KBM-7 (cell line): ENCODE results near the gene HJURP.

Experiments used
- DNase-seq: peaks from one replicate; pipeline ENCODE4 v3.0.0-alpha.2; 2015
- in situ Hi-C: fragments of 300-500 bp; cut with MboI; formaldehyde crosslinking; loops from 2 replicates; pipeline ENCODE4 v1.14.3; 2020; ENCODE audit warnings: low sequenced_read_pairs, low pct_unique_long_range_greater_than_20kb, mixed read lengths

The HJURP gene

DNA sequence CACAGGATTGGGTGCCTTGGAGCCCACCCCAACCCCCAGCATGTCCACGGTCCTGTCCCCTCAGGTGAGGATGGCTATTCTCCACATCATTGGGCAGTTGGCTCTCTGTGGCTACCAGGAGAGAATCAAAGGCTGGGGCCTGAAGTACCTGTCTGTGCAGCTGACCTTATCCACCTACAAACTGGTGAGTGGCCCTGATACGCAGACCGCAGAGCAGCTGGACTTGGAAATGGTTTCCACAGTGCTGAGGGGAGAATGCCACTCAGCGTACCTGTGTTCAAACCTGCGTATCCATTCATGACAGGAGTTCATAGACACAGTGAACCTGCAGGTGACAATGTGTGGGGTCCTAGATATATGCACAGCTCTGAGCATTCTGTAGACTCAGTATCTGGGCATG is 54.6 kb downstream of the HJURP start:
- in situ Hi-C loops = no loop called here
- DNase-seq = no peak

DNA sequence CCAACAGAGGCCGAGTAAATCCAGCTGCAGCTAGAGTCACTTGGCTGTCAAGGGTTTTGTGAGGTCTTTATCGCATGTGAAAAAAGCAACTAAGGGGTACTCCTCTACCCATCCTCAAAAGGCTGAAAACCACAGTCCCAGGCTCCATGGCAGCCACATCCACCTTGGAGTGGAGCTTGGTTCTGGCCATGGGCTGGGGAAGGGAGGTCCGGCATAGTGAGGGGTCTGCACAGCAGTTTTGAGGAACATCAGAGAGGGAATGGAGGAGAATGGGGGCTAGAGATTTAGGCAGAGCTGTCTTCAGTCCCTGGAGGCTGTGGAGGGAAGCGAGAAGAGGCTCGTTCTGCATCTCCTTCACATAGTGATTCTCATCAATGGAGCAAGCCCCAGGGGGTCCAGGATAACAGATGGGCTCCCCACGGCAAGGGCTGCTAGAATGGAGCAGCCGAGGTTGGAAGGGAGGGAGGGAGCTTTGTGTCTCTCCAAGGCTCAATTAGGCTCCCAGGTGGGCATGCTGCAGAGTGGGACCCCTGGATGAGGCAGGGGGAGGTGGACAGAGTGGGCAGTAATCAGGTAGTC is 55.2 kb downstream of the HJURP start:
- in situ Hi-C loops = no loop called here
- no peak for DNase-seq

DNA sequence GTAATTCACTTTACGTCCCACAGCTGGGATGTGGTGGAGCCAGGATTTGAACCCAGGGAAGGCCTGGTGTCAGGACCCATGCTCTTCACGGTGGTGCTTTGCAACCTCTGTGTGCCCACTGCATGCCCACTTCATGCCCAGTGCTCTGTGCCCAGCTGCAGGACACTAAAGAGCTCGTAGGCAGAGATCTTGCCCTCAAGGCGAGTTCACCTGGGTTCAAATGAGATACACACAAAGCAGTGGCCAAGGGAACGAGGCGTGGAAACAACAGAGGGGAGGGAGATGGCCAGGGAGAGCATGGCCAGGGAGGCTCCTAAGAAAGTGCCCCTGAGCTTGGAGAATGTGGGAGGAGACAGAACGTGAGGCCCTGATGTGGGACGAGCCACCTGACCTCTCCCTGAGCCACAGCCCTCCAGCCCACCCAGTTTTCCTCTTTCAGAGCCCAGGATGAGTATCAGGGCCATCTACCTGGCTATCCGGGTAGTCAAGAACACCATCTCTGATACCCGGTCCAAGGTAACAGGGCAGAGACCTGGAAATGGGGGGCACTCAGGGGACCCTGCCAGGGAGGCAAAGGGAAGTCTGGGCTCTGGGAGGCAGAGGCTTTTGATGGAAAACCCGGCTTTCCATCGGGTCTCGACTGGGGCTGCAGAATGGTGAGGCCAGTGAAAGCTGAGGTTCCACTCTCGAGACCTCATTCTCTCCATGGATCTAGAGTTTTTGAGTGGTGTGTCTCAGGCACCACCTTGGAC is 55.8 kb downstream of the HJURP start:
- DNase-seq = no peak
- in situ Hi-C loops = no loop called here

DNA sequence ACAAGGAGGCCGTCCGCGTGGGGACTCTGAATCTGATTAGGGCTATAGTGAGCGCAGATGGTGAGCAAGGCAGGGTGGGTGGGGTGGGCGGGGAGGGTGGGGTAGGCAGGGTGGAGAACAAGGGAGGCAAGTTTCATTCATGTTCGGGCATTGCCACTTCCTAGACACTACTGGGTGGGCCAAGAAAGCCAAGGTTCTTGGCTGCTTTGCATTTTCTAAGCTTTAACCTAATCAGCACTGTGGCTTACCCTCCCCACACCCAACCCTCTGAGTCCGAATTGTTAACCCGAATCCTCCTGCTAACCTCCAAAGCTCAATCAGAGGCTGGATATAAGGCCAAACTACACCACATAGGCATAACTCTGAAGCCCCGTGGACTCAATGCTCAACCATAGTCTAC is 58.1 kb downstream of the HJURP start:
- in situ Hi-C loops = no loop called here
- DNase-seq = no peak

DNA sequence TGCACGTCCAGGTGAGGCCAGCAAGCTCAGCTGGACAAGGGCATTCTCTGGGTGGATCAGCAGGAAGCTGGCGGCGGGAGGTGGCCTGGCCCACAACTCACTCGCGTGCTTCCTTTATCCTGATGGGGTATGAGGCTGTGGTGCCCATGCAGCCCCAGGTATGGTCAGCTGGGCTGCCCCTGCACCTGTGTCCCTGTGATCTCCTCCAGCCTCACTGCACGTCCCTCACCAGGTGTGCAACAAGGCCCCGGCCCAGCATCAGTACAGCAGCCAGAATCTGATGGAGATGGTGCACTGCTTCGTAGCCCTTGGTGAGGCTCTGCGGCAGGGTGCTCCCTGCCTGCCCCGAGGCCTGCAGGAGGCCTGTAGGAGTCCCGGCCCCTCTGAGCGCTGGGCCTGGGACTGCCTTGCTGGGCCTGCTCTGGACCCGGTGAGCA is 58.6 kb downstream of the HJURP start:
- in situ Hi-C loops = no loop called here
- DNase-seq = no peak

DNA sequence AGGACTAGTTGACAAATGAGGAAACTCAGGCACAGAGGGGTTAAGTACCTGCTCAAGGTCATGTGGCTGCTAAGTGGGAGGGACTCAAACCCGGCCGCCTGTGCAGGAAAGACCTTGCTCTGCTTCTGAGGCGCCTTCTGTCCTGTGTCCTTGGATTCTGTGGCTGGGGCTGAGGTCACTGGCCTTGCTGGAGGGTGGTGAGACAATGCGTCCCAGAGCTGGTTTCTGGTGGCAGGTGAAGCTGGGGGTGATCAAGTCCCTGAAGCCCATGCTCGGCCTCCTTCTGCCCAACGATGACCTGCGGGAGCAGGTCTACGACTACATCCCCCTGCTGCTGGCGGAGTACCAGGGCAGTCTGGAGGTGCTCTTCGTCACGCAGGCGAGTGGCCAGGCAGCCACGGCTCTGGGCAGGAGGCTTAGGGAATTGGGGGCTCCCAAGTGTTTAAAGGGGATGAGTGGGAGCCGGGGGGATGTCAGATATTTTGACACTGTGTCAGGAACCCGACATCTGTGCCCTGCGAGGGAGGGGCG is 60.1 kb downstream of the HJURP start:
- in situ Hi-C loops = no loop called here
- no peak for DNase-seq

DNA sequence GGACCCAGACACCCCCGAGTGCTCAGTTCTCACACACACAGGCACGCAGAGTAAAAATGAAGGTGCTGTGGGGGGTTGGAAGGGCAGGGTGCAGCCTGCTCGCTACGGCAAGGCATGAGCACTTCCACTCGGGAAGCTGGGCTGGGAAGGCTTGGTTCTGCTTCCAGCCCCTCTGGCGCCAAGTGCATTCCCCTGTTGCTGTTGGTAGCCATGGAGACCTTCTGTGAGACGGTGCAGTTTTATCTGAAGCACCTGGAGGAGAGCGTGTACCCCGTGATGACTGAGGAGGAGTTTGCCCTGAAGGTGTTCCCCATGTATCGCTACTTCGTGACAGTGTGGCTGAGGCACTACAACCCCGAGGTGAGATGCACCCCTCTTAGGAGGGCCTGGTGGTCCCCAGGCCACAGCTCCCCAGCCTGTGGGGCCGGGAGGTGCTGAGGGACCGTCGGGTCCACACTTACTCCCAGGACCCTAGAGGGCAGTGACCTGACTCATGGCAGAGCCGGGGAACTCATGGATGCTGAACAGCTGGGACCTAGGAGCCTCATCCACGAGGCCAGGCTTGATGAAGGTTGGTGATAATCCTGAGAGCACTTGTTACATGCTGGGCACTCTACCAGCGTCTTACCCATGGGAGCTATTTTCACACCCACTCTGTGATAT is 60.7 kb downstream of the HJURP start:
- no peak for DNase-seq
- in situ Hi-C loops = no loop called here

DNA sequence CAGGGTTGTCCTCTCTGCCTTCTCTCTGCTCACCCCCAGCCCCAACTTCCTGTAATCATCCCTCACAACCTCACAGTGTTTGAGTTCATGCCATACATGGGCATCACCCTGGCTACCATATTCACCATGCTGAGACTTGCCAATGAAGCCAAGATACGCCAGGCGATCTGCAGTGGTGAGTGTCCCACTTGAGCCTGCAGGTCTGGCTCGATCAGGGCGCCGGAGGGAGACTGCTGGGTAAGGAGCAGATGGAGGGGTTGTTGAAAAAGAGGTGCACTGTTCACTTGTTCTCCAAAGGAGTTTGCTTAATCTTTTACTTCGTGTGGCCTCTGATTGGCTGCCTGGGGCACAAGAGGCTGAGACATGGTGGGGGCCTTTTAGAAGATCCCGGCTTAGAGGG is 61.6 kb downstream of the HJURP start:
- in situ Hi-C loops = no loop called here
- DNase-seq = no peak

DNA sequence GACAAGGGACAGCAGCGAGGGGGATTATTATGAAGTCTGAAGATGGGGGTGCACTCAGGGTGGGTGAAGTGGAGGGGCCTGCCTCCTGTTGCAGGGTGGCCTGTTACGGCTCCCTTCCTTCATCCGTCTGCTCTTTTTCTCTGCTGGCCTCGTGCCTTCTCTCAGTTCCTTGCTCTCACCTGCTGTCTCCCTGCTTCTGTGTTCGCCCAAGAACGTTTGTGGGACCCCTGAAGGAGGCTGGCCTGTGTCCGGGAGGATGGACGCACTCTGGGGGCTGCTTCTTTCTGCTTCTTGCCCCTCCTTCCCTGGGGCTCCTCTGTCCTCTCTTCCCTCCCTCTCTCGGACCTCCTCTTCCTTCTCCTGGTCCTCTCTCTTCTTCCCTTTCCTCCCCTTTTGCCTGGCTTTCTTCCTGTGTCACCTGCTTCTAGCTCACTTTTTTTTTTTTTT is 62.4 kb downstream of the HJURP start:
- in situ Hi-C loops = no loop called here
- DNase-seq = no peak

DNA sequence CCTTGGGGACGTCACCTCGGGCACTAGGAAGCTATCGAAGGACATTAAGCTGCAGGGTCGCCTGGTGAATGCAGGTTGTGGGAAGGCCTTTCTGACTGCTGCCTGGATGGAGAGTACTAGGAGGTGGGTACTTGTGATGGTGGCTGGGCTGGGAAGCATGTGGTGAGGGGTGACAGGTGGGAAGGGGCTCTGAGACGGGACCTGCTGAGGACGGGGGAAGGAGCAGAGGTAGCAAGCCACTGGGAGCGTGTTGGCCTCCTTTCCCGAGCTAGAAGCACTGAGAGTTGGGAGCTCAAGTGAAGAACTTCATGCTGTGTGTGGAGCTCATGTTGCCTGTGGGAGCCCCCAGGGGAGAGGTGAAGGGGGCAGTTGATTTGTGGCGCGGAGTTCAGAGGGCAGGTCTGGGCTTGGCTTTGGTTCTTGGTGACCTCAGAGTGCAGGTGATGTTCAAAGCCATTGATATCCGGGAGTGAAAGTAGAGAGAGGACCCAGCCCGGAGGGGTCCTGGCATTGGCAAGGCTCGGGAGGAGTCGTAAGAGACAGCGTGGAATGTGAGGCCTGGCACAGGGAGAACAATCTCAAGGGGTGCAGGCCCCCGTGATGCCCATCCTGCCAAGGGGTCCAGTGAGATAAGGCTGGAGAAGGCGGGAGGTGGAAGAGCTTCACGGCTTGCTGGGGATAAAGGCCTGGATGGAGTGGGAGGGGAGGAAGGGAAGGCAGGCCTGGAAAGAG is 63.0 kb downstream of the HJURP start:
- no peak for DNase-seq
- in situ Hi-C loops = no loop called here

DNA sequence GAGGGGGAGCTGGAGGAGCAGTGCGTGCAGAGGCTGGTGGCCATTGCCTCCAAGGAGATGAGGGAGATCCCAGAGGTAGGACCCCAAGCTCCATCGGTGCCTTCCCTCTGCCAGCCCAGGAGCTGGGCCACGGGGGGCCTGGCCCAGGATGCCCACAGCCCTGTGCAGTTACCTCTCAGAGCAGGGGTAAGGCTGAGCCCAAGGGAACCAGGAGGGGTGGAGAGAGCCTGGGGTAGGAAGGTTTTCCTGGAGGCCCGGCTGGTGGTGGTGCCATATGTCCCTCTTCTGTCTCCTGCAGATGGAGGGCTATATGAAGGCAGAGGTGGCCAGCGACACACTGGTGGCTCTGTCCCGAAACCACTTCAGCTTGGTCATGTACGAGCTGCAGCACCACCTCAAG is 64.8 kb downstream of the HJURP start:
- DNase-seq = no peak
- in situ Hi-C loops = no loop called here
